ENCODE results near the gene KIF3A. TPM values are rescaled to one million over a fixed set of nuclear protein-coding genes. Genes with fewer than 3 reads are reported as not detected.
A peak's percentile ranks its signal among the peaks of the same experiment; 100 is the strongest.

The KIF3A gene
- total RNA-seq, 1 donor from 2014 or later: 27.6 TPM

- Mint-ChIP-seq H3K9me3 (no peaks in the 10 kb centered on the region), H3K27me3 (ENCODE audit: insufficient read depth, low read depth) (peaks cover 2% of the 10 kb centered on the region), H3K27ac (peak overlapping the region; percentile 72), H3K4me1 (peaks cover 22% of the 10 kb centered on the region), H3K4me3 (no peak overlapping the region), H3K36me3 (no peaks in the 10 kb centered on the region)
- Histone ChIP-seq H3K9me3 (ENCODE audit: low read depth) (no peaks in the 10 kb centered on the region), H3K27ac (no peak overlapping the region), H3K4me3 (no peak overlapping the region), H3K4me2 (no peak overlapping the region), H3F3A (ENCODE audit: low read depth) (no peaks in the 10 kb centered on the region), H2AFZ (replicated peaks) (peak overlapping the region; percentile 26), H3K79me2 (ENCODE audit: low read depth) (no peaks in the 10 kb centered on the region), H3K4me1 (no peaks in the 10 kb centered on the region), H3K9ac (no peak overlapping the region), H3K27me3 (no peaks in the 10 kb centered on the region), H4K20me1 (ENCODE audit: low read depth) (no peaks in the 10 kb centered on the region), H3K36me3 (no peaks in the 10 kb centered on the region)
- TF ChIP-seq EZH2phosphoT487 (IDR thresholded peaks at IDR 0.05) (no peak), CTCF (IDR thresholded peaks at IDR 0.05) (no peak)
- no peak for DNase-seq (ENCODE audit: low spot score)
Observed at GRCh38 chr5:132663771-132664695, 73.3 kb downstream of the KIF3A start.

GRCh38 chr5:132662925-132663770 lies 74.2 kb downstream of the KIF3A start:
- Histone ChIP-seq H2AFZ (replicated peaks) (no peak overlapping the region), H3K4me3 (no peak overlapping the region)
- no peak overlapping the region for H3K27ac Mint-ChIP-seq

GRCh38 chr5:132662004-132662401 lies 75.3 kb downstream of the KIF3A start:
- H3K36me3 Mint-ChIP-seq: no peaks in the 10 kb centered on the region
- Histone ChIP-seq H3F3A (ENCODE audit: low read depth) (no peaks in the 10 kb centered on the region), H2AFZ (replicated peaks) (no peak overlapping the region), H3K36me3 (no peaks in the 10 kb centered on the region), H3K4me2 (no peak overlapping the region), H3K9ac (no peak overlapping the region), H3K27me3 (peaks cover 8% of the 10 kb centered on the region), H4K20me1 (ENCODE audit: low read depth) (no peaks in the 10 kb centered on the region), H3K9me3 (ENCODE audit: low read depth) (no peaks in the 10 kb centered on the region), H3K79me2 (ENCODE audit: low read depth) (no peaks in the 10 kb centered on the region), H3K4me1 (no peaks in the 10 kb centered on the region), H3K27ac (no peak overlapping the region), H3K4me3 (no peak overlapping the region)
- H3K4me3 Mint-ChIP-seq: no peak overlapping the region
- no peak for TF ChIP-seq EZH2 (IDR thresholded peaks at IDR 0.05)
- TF ChIP-seq EZH2phosphoT487 (IDR thresholded peaks at IDR 0.05): no peak
- TF ChIP-seq CTCF (IDR thresholded peaks at IDR 0.05): no peak
- H3K27ac Mint-ChIP-seq: no peak overlapping the region
- H3K4me1 Mint-ChIP-seq: peaks cover 22% of the 10 kb centered on the region
- DNase-seq (ENCODE audit: low spot score): no peak
- H3K27me3 Mint-ChIP-seq (ENCODE audit: insufficient read depth, low read depth): peaks cover 7% of the 10 kb centered on the region
- H3K9me3 Mint-ChIP-seq: no peaks in the 10 kb centered on the region

More at GRCh38 chr5:132662925-132663770, 74.2 kb downstream of the KIF3A start:
- Histone ChIP-seq H3K9ac (no peak overlapping the region), H3K9me3 (ENCODE audit: low read depth) (no peaks in the 10 kb centered on the region), H3K4me1 (no peaks in the 10 kb centered on the region), H3F3A (ENCODE audit: low read depth) (no peaks in the 10 kb centered on the region), H3K27me3 (no peaks in the 10 kb centered on the region), H3K27ac (no peak overlapping the region), H3K36me3 (no peaks in the 10 kb centered on the region), H4K20me1 (ENCODE audit: low read depth) (no peaks in the 10 kb centered on the region), H3K79me2 (ENCODE audit: low read depth) (no peaks in the 10 kb centered on the region), H3K4me2 (no peak overlapping the region)
- H3K36me3 Mint-ChIP-seq: no peaks in the 10 kb centered on the region
- no peak for TF ChIP-seq CTCF (IDR thresholded peaks at IDR 0.05)
- TF ChIP-seq EZH2 (IDR thresholded peaks at IDR 0.05): no peak
- TF ChIP-seq EZH2phosphoT487 (IDR thresholded peaks at IDR 0.05): no peak
- DNase-seq (ENCODE audit: low spot score): no peak
- H3K27me3 Mint-ChIP-seq (ENCODE audit: insufficient read depth, low read depth): no peaks in the 10 kb centered on the region
- H3K4me1 Mint-ChIP-seq: peaks cover 22% of the 10 kb centered on the region
- no peak overlapping the region for H3K4me3 Mint-ChIP-seq
- H3K9me3 Mint-ChIP-seq: no peaks in the 10 kb centered on the region
